ENCODE data around the gene SNRK. TPM values are rescaled to one million over a fixed set of nuclear protein-coding genes. Genes with fewer than 3 reads are reported as not detected.

The SNRK gene
- total RNA-seq, 4 donors from 2014 or later = 42.9 to 64.0 (median 49.1) TPM

DNA sequence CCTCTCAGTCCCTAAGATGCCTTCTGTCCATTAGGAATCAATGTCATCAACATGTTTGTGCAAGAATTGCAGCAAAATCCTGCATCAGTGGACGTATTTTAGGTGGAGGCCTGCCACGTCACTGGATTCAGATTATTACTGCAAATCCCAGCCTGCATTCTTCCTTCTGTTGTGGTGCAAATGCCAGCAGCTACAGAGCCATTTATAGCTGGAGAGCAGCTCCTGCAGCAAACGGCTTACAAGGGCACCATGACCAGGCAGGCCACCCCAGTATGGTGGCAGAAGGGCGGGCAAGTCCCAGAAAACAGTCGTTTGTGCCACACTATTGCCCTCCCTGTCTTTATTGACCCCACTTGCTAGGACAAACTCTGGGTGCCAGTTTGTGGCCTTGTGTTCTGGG is 74.7 kb downstream of the SNRK start:
- WGBS, 2 donors (ENCODE audit: low coverage in 1 of 2) = 64% methylated on average over 2 of the region's 5 CpGs; no CpG with 5 or more reads in 1 of the 2 donors
- TF ChIP-seq EP300 (IDR thresholded peaks at IDR 0.05) (no peak), POLR2AphosphoS5 (IDR thresholded peaks at IDR 0.05) (no peak), POLR2A (IDR thresholded peaks at IDR 0.05) (no peak)
- TF ChIP-seq, protein P1, sequence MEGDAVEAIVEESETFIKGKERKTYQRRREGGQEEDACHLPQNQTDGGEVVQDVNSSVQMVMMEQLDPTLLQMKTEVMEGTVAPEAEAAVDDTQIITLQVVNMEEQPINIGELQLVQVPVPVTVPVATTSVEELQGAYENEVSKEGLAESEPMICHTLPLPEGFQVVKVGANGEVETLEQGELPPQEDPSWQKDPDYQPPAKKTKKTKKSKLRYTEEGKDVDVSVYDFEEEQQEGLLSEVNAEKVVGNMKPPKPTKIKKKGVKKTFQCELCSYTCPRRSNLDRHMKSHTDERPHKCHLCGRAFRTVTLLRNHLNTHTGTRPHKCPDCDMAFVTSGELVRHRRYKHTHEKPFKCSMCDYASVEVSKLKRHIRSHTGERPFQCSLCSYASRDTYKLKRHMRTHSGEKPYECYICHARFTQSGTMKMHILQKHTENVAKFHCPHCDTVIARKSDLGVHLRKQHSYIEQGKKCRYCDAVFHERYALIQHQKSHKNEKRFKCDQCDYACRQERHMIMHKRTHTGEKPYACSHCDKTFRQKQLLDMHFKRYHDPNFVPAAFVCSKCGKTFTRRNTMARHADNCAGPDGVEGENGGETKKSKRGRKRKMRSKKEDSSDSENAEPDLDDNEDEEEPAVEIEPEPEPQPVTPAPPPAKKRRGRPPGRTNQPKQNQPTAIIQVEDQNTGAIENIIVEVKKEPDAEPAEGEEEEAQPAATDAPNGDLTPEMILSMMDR (IDR thresholded peaks at IDR 0.05) = no peak
- Histone ChIP-seq H3K36me3 (peaks cover 0 to 16% of the 10 kb centered on the region in 2 donors), H3K9me3 (peaks cover 0 to 8% (median 0%) of the 10 kb centered on the region in 3 donors), H3K4me1 (peaks cover 0 to 12% (median 0%) of the 10 kb centered on the region in 3 donors), H3K4me3 (no peak overlapping the region), H3K27me3 (no peaks in the 10 kb centered on the region), H3K27ac (no peak overlapping the region)
- ATAC-seq = no peak

DNA sequence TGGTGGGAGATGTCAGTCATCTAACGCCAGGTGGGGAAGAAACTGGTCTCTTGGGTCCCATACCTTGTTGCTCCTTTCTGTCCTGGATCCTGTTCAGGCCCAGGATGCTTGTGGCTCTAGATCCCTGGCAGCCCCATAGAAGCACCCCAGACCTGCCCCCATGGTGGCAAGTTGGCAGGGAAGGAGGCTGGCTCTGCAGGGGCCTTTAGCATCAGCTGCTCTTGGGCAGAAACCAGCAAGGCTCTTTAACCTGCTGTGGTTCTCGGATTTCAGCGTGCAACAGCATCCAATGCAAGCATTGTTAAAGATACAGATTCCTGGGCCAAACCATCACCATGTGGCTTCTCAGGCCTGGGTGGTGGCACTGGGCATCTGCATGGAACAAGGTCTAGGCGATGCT is 75.8 kb downstream of the SNRK start:
- 60 to 100% methylated on average over 1 to 2 of the region's 4 CpGs for WGBS, 2 donors (ENCODE audit: low coverage in 1 of 2)
- TF ChIP-seq POLR2AphosphoS5 (IDR thresholded peaks at IDR 0.05) (no peak), POLR2A (IDR thresholded peaks at IDR 0.05) (no peak), EP300 (IDR thresholded peaks at IDR 0.05) (no peak)
- TF ChIP-seq, protein P1 (IDR thresholded peaks at IDR 0.05) = no peak
- ATAC-seq = no peak
- Histone ChIP-seq H3K36me3 (peaks cover 0 to 16% of the 10 kb centered on the region in 2 donors), H3K9me3 (no peaks in the 10 kb centered on the region), H3K4me3 (no peak overlapping the region), H3K4me1 (peaks cover 0 to 23% (median 0%) of the 10 kb centered on the region in 3 donors), H3K27ac (no peak overlapping the region), H3K27me3 (no peaks in the 10 kb centered on the region)

DNA sequence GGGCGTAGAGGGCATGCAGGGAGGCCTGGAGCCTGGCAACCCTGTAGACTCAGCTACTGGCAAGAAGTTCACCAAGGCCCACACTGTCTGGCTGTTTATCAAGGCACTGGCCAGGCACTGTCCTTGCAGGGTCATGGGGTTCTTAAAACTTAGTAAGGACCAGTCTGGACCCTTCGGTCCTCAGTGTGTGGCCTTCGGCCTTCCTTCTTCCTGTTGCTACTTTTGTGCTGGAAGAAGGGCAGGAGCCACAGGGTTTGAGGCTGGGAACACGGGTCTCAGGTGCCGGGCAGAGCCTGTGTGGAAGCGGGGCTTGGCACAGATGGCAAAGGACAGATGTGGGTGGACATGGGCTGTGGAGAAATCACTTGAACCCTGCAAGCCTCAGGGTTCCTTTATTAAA is 76.6 kb downstream of the SNRK start:
- ATAC-seq = no peak

DNA sequence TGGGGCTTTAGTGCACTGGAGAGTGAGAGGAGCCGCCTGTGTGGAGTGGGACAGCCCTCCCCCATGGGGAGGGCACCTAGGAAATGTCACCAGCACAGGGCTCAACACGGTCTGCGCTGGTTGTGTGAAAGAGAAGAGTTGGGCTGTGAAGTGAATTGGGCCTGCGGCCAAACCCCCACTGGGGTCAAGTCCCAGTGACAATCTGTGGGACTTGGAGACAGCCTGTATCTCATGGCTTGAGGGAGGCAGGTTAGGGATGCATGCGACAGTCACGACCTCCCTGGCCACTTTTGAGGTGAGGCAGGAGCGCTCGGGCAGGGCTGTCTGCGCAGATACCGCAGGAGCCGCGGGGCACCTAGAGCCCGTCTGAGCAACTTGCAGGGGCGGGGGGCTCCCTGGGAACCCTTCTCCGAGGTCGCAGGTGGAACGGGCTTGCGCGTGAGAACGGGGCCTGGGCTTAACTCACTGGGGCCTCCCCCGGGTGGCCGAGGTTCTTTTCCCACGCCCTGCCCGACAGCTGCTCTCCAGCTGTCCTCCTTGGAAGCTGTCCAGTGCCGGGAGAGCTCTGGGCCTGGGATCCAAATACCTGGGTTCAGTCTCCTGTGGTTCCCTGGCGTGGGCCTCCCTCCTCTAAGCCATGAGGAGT is 77.4 kb downstream of the SNRK start:
- peaks cover 0 to 25% (median 0%) of the 10 kb centered on the region in 3 donors for H3K4me1 ChIP-seq
- peak overlapping the region in 1 of 4 donors; percentile 42 for H3K27ac ChIP-seq
- no peak overlapping the region for H3K4me3 ChIP-seq
- H3K36me3 ChIP-seq = peaks cover 0 to 16% of the 10 kb centered on the region in 2 donors
- TF ChIP-seq, protein P1 (IDR thresholded peaks at IDR 0.05) = no peak
- peak; percentile 21 for TF ChIP-seq POLR2AphosphoS5 (IDR thresholded peaks at IDR 0.05)
- no peak for TF ChIP-seq POLR2A (IDR thresholded peaks at IDR 0.05)
- TF ChIP-seq EP300 (IDR thresholded peaks at IDR 0.05) = no peak
- ATAC-seq = no peak
- no peaks in the 10 kb centered on the region for H3K27me3 ChIP-seq
- H3K9me3 ChIP-seq = no peaks in the 10 kb centered on the region
- 65% methylated on average over 4 of the region's 26 CpGs; no CpG with 5 or more reads in 1 of the 2 donors for WGBS, 2 donors (ENCODE audit: low coverage in 1 of 2)

More for the DNA sequence above, 76.6 kb downstream of the SNRK start:
- no peaks in the 10 kb centered on the region for H3K27me3 ChIP-seq
- TF ChIP-seq, protein P1 (IDR thresholded peaks at IDR 0.05) = no peak
- no peak for TF ChIP-seq EP300 (IDR thresholded peaks at IDR 0.05)
- no peak for TF ChIP-seq POLR2A (IDR thresholded peaks at IDR 0.05)
- TF ChIP-seq POLR2AphosphoS5 (IDR thresholded peaks at IDR 0.05) = no peak
- 100% methylated on average over 4 of the region's 6 CpGs; no CpG with 5 or more reads in 1 of the 2 donors for WGBS, 2 donors (ENCODE audit: low coverage in 1 of 2)
- no peak overlapping the region for H3K4me3 ChIP-seq
- H3K4me1 ChIP-seq = peaks cover 0 to 25% (median 0%) of the 10 kb centered on the region in 3 donors
- H3K36me3 ChIP-seq = peaks cover 0 to 16% of the 10 kb centered on the region in 2 donors
- H3K9me3 ChIP-seq = no peaks in the 10 kb centered on the region
- peak overlapping the region in 1 of 4 donors; percentile 34 for H3K27ac ChIP-seq

DNA sequence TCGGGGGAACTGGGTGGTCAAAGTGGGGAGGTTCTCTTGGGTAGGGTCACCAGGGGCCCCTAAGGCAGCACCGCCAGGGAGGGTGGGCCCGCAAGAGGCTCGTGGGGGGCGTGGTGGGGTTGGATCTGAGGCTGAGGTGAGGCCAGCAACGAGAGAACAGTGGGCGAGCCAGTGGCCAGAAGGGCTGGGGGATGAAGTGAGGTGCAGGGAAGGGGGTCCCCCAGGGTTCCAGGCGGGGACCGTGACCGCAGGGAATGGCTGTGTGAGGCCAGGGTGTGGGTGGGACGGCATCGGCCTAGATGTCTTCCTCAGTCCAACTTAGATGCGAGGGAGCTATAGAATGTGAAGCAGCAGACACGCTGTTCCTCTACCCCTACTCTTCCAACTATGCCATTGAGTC is 78.2 kb downstream of the SNRK start:
- 94 to 97% methylated on average over 5 to 6 of the region's 14 CpGs for WGBS, 2 donors (ENCODE audit: low coverage in 1 of 2)
- peaks cover 0 to 16% of the 10 kb centered on the region in 2 donors for H3K36me3 ChIP-seq
- H3K9me3 ChIP-seq = no peaks in the 10 kb centered on the region
- peaks cover 0 to 25% (median 0%) of the 10 kb centered on the region in 3 donors for H3K4me1 ChIP-seq
- TF ChIP-seq POLR2A (IDR thresholded peaks at IDR 0.05) (no peak), POLR2AphosphoS5 (IDR thresholded peaks at IDR 0.05) (no peak), EP300 (IDR thresholded peaks at IDR 0.05) (no peak)
- TF ChIP-seq, protein P1 (IDR thresholded peaks at IDR 0.05) = no peak
- ATAC-seq = no peak
- no peaks in the 10 kb centered on the region for H3K27me3 ChIP-seq
- H3K4me3 ChIP-seq = no peak overlapping the region
- peak overlapping the region in 1 of 4 donors; percentile 42 for H3K27ac ChIP-seq

All from gastroesophageal sphincter (tissue), 4 donors.